GM19468 (cell line): ENCODE results near the gene GPRASP3.
A peak's percentile ranks its signal among the peaks of the same experiment; 100 is the strongest.

Source experiments
- ATAC-seq: cut with Tn5 transposase; IDR thresholded peaks from one replicate; pipeline ENCODE4 v1.9.1; 2021; ENCODE audit warnings: mild to moderate bottlenecking, moderate library complexity, moderate number of reproducible peaks; ENCODE audit not compliant: unreplicated experiment; ENCODE audit errors: extremely low read depth

The GPRASP3 gene

DNA sequence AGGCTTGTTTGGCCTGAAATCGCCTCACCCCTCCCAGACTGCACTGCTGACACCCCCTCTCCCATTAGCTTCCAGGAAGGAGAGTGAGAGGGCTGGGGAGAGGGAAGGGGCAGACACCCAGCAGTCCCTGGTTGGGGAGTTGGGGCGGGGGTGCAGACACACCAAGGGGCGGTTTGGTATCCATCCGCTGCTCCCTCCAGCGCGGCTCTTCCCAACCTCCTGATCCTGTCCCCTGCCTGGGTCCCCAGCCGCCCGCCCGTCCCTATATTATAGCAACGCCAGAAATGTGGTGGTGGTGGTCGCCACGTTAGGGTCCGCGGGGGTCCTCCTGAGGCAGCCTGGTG, 24.9 kb downstream of the GPRASP3 start:
- ATAC-seq, result no peak

DNA sequence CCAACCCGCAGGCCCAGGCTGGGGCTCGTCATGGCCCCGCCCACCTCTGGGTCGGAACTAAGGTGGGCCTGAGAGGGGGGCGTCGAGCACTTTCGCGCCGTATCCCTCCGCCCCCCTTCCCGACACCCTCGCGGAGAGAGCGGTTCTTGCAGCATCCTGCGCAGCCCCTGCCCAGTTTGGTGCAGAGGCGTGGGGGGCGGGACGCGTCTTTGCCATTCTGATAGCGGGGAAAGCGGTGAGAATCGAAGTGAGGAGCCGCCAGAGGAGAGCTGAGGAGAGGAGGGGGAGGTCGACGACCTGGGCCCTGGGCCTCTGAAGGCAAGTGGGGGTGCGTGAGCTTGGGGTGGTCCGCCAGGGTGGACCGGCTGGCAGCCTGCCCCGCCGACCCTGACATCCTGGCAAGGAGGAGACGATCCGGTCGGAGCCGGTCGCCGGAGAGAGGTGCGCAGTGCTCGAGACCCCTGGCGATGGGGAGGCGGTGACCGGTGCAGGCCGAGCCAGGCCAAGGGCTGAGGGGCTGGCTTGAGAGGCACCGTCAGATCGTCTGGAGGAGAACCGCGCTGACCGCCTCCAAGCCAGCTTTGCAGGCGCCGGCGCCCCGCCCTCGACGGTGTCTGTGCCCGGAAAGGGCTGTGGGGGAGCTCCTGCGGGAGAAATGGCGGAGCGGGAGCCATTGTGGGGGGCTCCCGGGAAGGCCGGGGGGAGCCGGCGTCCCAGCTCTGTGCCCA, 25.5 kb downstream of the GPRASP3 start:
- ATAC-seq, result no peak

DNA sequence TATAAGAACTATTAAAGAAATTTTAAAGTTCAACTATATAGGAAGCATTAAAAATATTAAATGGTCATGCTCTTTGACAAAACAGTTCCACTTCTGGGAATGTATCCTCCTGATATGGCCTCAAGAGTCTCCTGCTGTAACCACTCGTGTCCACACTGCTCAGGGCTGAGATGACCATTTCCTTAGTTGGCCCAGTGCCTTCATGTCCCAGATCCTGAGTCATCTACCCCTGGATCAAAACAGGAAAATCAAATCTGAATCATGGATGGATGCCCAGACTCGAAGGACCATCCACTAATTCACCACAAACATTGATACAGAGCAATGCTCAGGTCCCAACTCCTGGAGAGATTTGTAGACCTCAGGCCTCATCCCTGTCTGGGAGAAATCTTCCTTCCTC, 44.7 kb downstream of the GPRASP3 start:
- ATAC-seq, result no peak

DNA sequence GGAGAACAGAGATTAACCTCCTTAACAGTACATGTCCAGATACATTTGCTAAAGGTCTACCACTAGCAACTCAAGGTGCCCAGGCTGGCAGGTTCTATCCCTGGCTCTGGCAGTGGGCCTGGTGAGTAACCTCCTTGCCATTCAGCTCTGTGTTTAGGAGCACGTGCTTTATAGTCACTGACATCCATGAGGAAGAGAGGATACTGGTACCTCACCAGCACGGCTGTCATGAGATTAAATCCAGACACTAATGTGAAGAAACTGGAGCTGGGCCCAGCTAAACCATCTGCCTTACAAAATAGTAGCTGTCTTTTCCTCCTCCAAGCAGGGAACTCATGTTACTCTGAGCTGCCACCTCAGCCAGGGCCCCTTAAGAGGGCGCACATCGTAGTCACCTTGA, 45.3 kb downstream of the GPRASP3 start:
- ATAC-seq, result no peak

DNA sequence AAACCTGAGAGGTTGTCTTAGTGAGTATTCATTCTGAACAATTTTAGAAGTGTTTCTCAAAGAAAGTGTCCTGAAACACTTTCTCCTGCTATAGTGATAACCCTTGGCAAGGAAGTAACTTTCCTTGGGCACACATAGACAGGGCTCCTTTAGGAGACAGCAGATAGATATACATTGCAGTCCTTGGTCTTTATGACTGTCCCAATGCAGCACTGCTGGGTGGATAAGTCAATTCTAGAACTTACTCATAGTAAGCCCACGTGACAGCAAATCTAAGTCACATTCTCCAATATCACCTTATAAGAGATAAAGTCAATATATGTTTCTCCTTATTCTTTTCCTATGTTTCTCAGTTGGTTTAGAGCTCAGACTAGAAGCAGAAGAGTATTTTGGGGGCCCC, 46.7 kb downstream of the GPRASP3 start:
- ATAC-seq, result no peak

DNA sequence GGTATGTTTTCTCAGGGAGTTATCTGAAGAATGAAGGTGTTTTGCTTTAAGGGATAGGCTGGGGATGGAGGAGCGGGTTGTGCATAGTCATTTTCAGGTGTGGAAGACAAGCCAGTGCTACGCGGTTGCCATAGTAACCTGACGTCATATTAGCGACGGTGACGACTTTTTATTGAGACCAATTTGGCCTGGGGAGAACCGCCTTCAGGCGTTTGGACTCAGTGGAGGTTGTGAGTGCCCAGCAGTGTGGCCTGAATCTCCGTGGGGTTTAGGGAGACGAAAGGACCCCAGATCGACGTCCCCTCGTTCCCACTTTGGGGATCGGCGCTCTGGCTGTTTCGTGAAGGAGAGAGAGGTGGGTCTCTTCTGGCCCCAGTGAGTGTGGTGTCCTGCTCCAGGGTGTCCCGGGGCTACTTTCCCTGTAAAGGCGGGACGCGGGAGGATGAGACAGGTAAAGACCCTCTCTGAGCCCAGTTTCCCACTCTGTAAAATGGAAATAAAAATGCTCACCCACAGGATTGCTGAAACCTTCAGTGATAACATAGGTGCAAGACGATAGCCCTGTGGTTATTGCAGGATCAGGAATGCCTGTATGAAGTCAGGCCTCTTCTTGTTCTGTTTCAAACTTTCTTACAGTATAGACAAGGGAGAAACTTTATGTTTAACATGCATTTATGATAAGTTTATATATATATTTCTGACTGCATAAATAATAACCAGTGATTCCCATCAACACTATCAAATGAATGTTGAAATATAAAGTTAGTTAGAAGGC, 48.6 kb downstream of the GPRASP3 start:
- ATAC-seq, result peak; percentile 95
